ENCODE data around the gene CHTOP. TPM values are rescaled to one million over a fixed set of nuclear protein-coding genes. Genes with fewer than 3 reads are reported as not detected.
A peak's percentile ranks its signal among the peaks of the same experiment; 100 is the strongest.

The CHTOP gene
- polyA plus RNA-seq, 1 of the 3 experiments (the other 2 are of a cell fraction): 84.9 TPM

DNA sequence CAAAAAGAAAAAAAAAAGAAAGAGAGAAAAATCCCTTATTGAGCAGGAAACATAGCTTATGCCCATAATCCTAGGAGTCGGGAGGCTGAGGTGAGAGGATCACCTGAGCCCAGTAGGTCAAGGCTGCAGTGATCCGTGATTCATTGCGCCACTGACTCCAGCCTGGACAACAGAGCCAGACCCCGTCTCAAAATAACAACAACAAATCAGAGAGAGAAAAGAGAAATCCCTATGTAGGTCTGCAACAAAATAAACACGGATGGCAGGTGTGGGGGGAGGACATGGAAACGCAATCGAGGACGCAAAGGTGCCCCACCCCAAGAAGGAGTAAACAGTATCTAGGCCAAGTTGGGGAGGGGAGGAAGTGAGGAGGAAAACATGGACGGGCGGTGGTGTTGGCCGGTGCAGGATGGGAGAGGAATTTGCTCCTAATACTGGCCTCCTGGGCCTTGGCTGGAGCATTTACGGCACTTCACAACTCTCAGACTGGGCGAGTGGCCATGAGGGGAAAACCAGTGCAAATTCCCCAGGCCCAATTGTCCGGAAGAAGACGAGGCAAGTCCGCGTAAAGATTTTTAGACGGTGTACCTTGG lies 609 bp upstream of the CHTOP start:
- no peak overlapping the region for H3K4me2 ChIP-seq
- no peaks in the 10 kb centered on the region for H3K9me2 ChIP-seq
- no peak overlapping the region for H2AFZ ChIP-seq (ENCODE audit: low read depth)
- H3K27me3 ChIP-seq (ENCODE audit: insufficient read depth): no peaks in the 10 kb centered on the region
- H4K20me1 ChIP-seq (ENCODE audit: insufficient read depth): peaks cover 3% of the 10 kb centered on the region; the same call in 1 of the 2 replicates
- 88% methylated on average over 18 of the region's 18 CpGs for WGBS (ENCODE audit: low lambda C conversion rate)
- H3K9ac ChIP-seq: no peak overlapping the region
- H3K79me2 ChIP-seq (ENCODE audit: insufficient read depth): peaks cover 47% of the 10 kb centered on the region
- no peak for DNase-seq
- H3K9me3 ChIP-seq: no peaks in the 10 kb centered on the region
- no peak overlapping the region; a peak in 1 of 4 replicates for H3K27ac ChIP-seq (ENCODE audit: low read depth in 2 of 2, low read length in 1 of 2)
- TF ChIP-seq GABPA (IDR thresholded peaks at IDR 0.05; ENCODE audit: low read depth) (no peak), NRF1 (IDR thresholded peaks at IDR 0.05; ENCODE audit: low read depth, low read length) (no peak), POLR2AphosphoS5 (IDR thresholded peaks at IDR 0.05; ENCODE audit: low read depth, low read length) (no peak)
- H3K4me1 ChIP-seq (ENCODE audit: control insufficient read depth in 1 of 2, insufficient read depth in 2 of 2, low read depth in 1 of 2, low read length in 1 of 2): no peaks in the 10 kb centered on the region; a peak in 1 of 4 replicates
- POLR2A ChIA-PET: interaction anchor here (0.8 to 2.6 kb wide), 9 partner anchors 14 to 357 kb away, joined by 3 to 32 read pairs (median 4); partner anchors contain the start of genes RPS27 and SNAPIN
- peak overlapping the region in 1 of 2 experiments; percentile 4; a peak in 1 of 4 replicates for H3K4me3 ChIP-seq (ENCODE audit: low read depth in 2 of 2, low read length in 1 of 2)
- CTCF ChIA-PET: interaction anchor here (1.0 to 2.7 kb wide), 7 partner anchors 10 to 352 kb away, joined by 3 to 10 read pairs (median 6); partner anchors contain the start of gene S100A14
- H3K36me3 ChIP-seq (replicated peaks in 1 of 2; ENCODE audit: control insufficient read depth in 1 of 2, insufficient read depth in 2 of 2, low read length in 1 of 2): peaks cover 21 to 29% of the 10 kb centered on the region in 2 experiments
- peaks cover 20% of the 10 kb centered on the region for H3F3A ChIP-seq (replicated peaks; ENCODE audit: insufficient read depth)

DNA sequence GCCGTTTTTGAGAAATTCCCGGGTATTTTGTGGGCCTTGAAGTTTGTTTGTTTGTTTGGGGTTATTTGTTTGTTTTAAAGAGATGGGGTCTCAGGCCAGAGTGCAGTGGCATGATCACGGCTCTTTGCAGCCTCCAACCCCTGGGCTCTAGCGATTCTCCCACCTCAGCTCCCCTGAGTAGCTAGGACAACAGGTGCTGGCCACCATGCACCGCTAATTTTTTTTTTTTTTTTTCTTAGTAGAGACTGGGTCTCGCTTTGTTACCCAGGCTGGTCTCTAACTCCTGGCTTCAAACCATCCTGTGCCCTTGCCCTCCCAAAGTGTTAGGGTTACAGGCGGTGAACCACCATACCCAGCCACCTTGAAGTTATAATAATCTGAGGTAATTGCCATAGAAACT lies 2.0 kb downstream of the CHTOP start:
- POLR2A ChIA-PET: interaction anchor here (2.6 kb wide), 1 partner anchor 11 kb away, joined by 32 read pairs; no protein-coding TSS in a partner anchor
- H2AFZ ChIP-seq (ENCODE audit: low read depth): no peak overlapping the region
- CTCF ChIA-PET: interaction anchor here (2.1 kb wide), 1 partner anchor 125 kb away, joined by 11 read pairs; no protein-coding TSS in a partner anchor
- peaks cover 40 to 55% of the 10 kb centered on the region in 2 experiments for H3K36me3 ChIP-seq (replicated peaks in 1 of 2; ENCODE audit: control insufficient read depth in 1 of 2, insufficient read depth in 2 of 2, low read length in 1 of 2)
- no peaks in the 10 kb centered on the region; a peak in 1 of 4 replicates for H3K4me1 ChIP-seq (ENCODE audit: control insufficient read depth in 1 of 2, insufficient read depth in 2 of 2, low read depth in 1 of 2, low read length in 1 of 2)
- DNase-seq: no peak
- peak overlapping the region; percentile 88 for H3K4me2 ChIP-seq
- H3K27me3 ChIP-seq (ENCODE audit: insufficient read depth): no peaks in the 10 kb centered on the region
- H4K20me1 ChIP-seq (ENCODE audit: insufficient read depth): peaks cover 3% of the 10 kb centered on the region; the same call in 1 of the 2 replicates
- no peak overlapping the region for H3K27ac ChIP-seq (ENCODE audit: low read depth in 2 of 2, low read length in 1 of 2)
- H3F3A ChIP-seq (replicated peaks; ENCODE audit: insufficient read depth): peaks cover 24% of the 10 kb centered on the region
- TF ChIP-seq SIN3A (IDR thresholded peaks at IDR 0.05; ENCODE audit: borderline replicate concordance, low read depth, low read length) (no peak), RXRA (IDR thresholded peaks at IDR 0.05; ENCODE audit: borderline replicate concordance, low read depth) (no peak), EP300 (IDR thresholded peaks at IDR 0.05; ENCODE audit: borderline replicate concordance in 1 of 2, low read depth in 1 of 2, low read length in 1 of 2) (no peak), RFX5 (IDR thresholded peaks at IDR 0.05; ENCODE audit: low read length) (no peak), NRF1 (IDR thresholded peaks at IDR 0.05; ENCODE audit: low read depth, low read length) (no peak), POLR2AphosphoS5 (IDR thresholded peaks at IDR 0.05; ENCODE audit: low read depth, low read length) (no peak), GATA2 (CRISPR knock-in tag; IDR thresholded peaks at IDR 0.05) (no peak), ELF1 (IDR thresholded peaks at IDR 0.05) (no peak)
- TF ChIP-seq, protein P1, sequence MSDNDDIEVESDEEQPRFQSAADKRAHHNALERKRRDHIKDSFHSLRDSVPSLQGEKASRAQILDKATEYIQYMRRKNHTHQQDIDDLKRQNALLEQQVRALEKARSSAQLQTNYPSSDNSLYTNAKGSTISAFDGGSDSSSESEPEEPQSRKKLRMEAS (IDR thresholded peaks at IDR 0.05; ENCODE audit: low read depth): no peak
- TF ChIP-seq, protein P2, sequence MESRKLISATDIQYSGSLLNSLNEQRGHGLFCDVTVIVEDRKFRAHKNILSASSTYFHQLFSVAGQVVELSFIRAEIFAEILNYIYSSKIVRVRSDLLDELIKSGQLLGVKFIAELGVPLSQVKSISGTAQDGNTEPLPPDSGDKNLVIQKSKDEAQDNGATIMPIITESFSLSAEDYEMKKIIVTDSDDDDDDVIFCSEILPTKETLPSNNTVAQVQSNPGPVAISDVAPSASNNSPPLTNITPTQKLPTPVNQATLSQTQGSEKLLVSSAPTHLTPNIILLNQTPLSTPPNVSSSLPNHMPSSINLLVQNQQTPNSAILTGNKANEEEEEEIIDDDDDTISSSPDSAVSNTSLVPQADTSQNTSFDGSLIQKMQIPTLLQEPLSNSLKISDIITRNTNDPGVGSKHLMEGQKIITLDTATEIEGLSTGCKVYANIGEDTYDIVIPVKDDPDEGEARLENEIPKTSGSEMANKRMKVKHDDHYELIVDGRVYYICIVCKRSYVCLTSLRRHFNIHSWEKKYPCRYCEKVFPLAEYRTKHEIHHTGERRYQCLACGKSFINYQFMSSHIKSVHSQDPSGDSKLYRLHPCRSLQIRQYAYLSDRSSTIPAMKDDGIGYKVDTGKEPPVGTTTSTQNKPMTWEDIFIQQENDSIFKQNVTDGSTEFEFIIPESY (IDR thresholded peaks at IDR 0.05; ENCODE audit: borderline replicate concordance, low read depth): no peak
- H3K4me3 ChIP-seq (ENCODE audit: low read depth in 2 of 2, low read length in 1 of 2): peak overlapping the region in 1 of 2 experiments; percentile 97; a peak in 2 of 4 replicates
- H3K79me2 ChIP-seq (ENCODE audit: insufficient read depth): peaks cover 66% of the 10 kb centered on the region
- 74% methylated on average over 7 of the region's 7 CpGs for WGBS (ENCODE audit: low lambda C conversion rate)
- no peak overlapping the region for H3K9ac ChIP-seq
- H3K9me3 ChIP-seq: no peaks in the 10 kb centered on the region
- H3K9me2 ChIP-seq: no peaks in the 10 kb centered on the region
